HCT116 (cell line): ENCODE data around the gene MYH3. TPM values are rescaled to one million over a fixed set of nuclear protein-coding genes. Genes with fewer than 3 reads are reported as not detected.

Experiments
- ATAC-seq: fragments of 200-7000 bp; cut with Tn5 transposase; 2 replicates; pipeline ENCODE4 v1.9.1; 2020; ENCODE audit warnings: mild to moderate bottlenecking, moderate library complexity
- BruUV-seq: library from RNA; stranded (reverse); fragments of 400-500 nt; replicated peaks from 2 replicates; lab custom pipeline; 2021; lab: Mats Ljungman, UMichigan
- CTCF ChIA-PET: fragments of 300-600 bp; sonication (Branson Sonifier 250); formaldehyde crosslinking; loops from one replicate; lab custom pipeline; 2021; ENCODE audit warnings: antibody characterized with exemption; lab: Charles Lee
- POLR2A ChIA-PET: fragments of 300-600, 350-600 bp; sonication (Branson Sonifier 250); formaldehyde crosslinking; loops from one replicate; lab custom pipeline; 2021; ENCODE audit warnings: antibody characterized with exemption; lab: Charles Lee
- RAD21 ChIA-PET, 2 experiments: fragments of 300-600 bp; sonication (Branson Sonifier 250); formaldehyde crosslinking; loops; one replicate each; lab custom pipeline; 2023; ENCODE audit warnings: low total read pairs in 2 of 2; ENCODE audit not compliant: uncharacterized antibody in 2 of 2, unreplicated experiment in 2 of 2, low non-redundant PET in 1 of 2; lab: Charles Lee
- DNase-seq: peaks from one replicate; pipeline ENCODE4 v3.0.0-alpha.2; 2010; ENCODE audit warnings: low read depth, low spot score
- H2AFZ ChIP-seq: fragments of 200-600 bp; shearing (Covaris generic), sonication (generic); 2 replicates; pipeline ENCODE4 v1.6.1; 2017; ENCODE audit warnings: low read depth, mixed run types, mixed read lengths, antibody characterized with exemption, low read length; ENCODE audit not compliant: poor library complexity, severe bottlenecking
- H3K27ac ChIP-seq: 2 replicates; pipeline ENCODE4 v1.5.1; 2012; ENCODE audit warnings: low read depth, low read length
- H3K27me3 ChIP-seq: fragments of 200-600 bp; sonication (generic); 2 replicates; pipeline ENCODE4 v1.6.1; 2016; ENCODE audit warnings: mixed run types, low read length, mixed read lengths; ENCODE audit not compliant: insufficient read depth
- H3K36me3 ChIP-seq, 2 experiments: fragments of 200-500 bp in 1 of 2; fragments of 200-600 bp in 1 of 2; sonication (Bioruptor generic) in 1 of 2; sonication (generic) in 1 of 2; 2 replicates each; pipeline versions ENCODE4 v1.5.1 to v1.6.1; 2014 to 2016; ENCODE audit warnings: low read length in 2 of 2, inconsistent platforms in 1 of 2, mixed read lengths in 1 of 2, mixed run types in 1 of 2; ENCODE audit not compliant: insufficient read depth in 2 of 2, control insufficient read depth in 1 of 2
- H3K4me1 ChIP-seq, 2 experiments: fragments of 200-600 bp in 1 of 2; sonication (generic) in 1 of 2; 2 replicates each; pipeline versions ENCODE4 v1.5.1 to v1.6.1; 2012 to 2017; ENCODE audit warnings: low read length in 2 of 2, inconsistent platforms in 1 of 2, mild to moderate bottlenecking in 1 of 2, mixed read lengths in 1 of 2, mixed run types in 1 of 2, moderate library complexity in 1 of 2; ENCODE audit not compliant: insufficient read depth in 2 of 2, control insufficient read depth in 1 of 2
- H3K4me2 ChIP-seq: fragments of 200-600 bp; sonication (generic); 2 replicates; pipeline ENCODE4 v1.6.1; 2017; ENCODE audit warnings: mixed run types, low read length, mixed read lengths
- H3K4me3 ChIP-seq, 2 experiments: fragments of 200-600 bp in 1 of 2; sonication (generic) in 1 of 2; replicated peaks in 1 of 2; 2 replicates each; pipeline ENCODE4 v1.5.1; 2011 to 2016; ENCODE audit warnings: low read length in 2 of 2, control low read depth in 1 of 2, low read depth in 1 of 2, mild to moderate bottlenecking in 1 of 2, mixed read lengths in 1 of 2, mixed run types in 1 of 2
- H3K79me2 ChIP-seq: fragments of 200-600 bp; sonication (generic); 2 replicates; pipeline ENCODE4 v1.6.1; 2017; ENCODE audit warnings: mild to moderate bottlenecking, mixed run types, low read length, moderate library complexity, mixed read lengths; ENCODE audit not compliant: insufficient read depth
- H3K9ac ChIP-seq: fragments of 200-600 bp; sonication (generic); 2 replicates; pipeline ENCODE4 v1.6.1; 2016; ENCODE audit warnings: low read length, mixed read lengths
- H3K9me2 ChIP-seq: fragments of 200-600 bp; sonication (generic), shearing (Covaris generic); 2 replicates; pipeline ENCODE4 v1.6.1; 2017; ENCODE audit warnings: mixed run types, mild to moderate bottlenecking, moderate library complexity; ENCODE audit not compliant: insufficient read depth
- H3K9me3 ChIP-seq, 2 experiments: fragments of 200-500 bp in 1 of 2; fragments of 200-600 bp in 1 of 2; sonication (Bioruptor generic) in 1 of 2; sonication (generic) in 1 of 2; 2 replicates each; pipeline ENCODE4 v1.6.1; 2014 to 2017; ENCODE audit warnings: low read length in 2 of 2, mixed read lengths in 2 of 2, inconsistent platforms in 1 of 2, low read depth in 1 of 2, mild to moderate bottlenecking in 1 of 2, mixed run types in 1 of 2, moderate library complexity in 1 of 2; ENCODE audit not compliant: control insufficient read depth in 1 of 2, insufficient read depth in 1 of 2
- H4K20me1 ChIP-seq: fragments of 200-600 bp; sonication (generic), shearing (Covaris generic); 2 replicates; pipeline ENCODE4 v1.6.1; 2017; ENCODE audit warnings: mixed run types, mild to moderate bottlenecking, moderate library complexity; ENCODE audit not compliant: insufficient read depth
- CBX3 ChIP-seq: IDR thresholded peaks from 2 replicates; pipeline ENCODE4 v1.6.1; 2012; ENCODE audit warnings: low read depth
- EGR1 ChIP-seq: IDR thresholded peaks from 2 replicates; pipeline ENCODE4 v1.6.1; 2012; ENCODE audit warnings: low read depth
- ELF1 ChIP-seq: IDR thresholded peaks from 2 replicates; pipeline ENCODE4 v1.6.1; 2012; ENCODE audit warnings: low read depth, borderline replicate concordance
- EZH2 ChIP-seq: fragments of 200-600 bp; sonication (generic); IDR thresholded peaks from 2 replicates; pipeline ENCODE4 v1.6.1; 2017; ENCODE audit warnings: antibody characterized with exemption, mixed run types
- EZH2phosphoT487 ChIP-seq: fragments of 200-600 bp; IDR thresholded peaks from 2 replicates; pipeline ENCODE4 v1.6.1; 2018; ENCODE audit warnings: antibody characterized with exemption, borderline replicate concordance
- POLR2A ChIP-seq: IDR thresholded peaks from 2 replicates; pipeline ENCODE4 v1.7.0; 2011; ENCODE audit warnings: borderline replicate concordance; ENCODE audit not compliant: insufficient read depth, insufficient read length; ENCODE audit errors: extremely low read depth
- POLR2AphosphoS5 ChIP-seq: IDR thresholded peaks from 2 replicates; pipeline ENCODE4 v1.6.1; 2011; ENCODE audit warnings: mild to moderate bottlenecking, low read depth, low read length, moderate library complexity
- RAD21 ChIP-seq: IDR thresholded peaks from 2 replicates; pipeline ENCODE4 v1.6.1; 2012; ENCODE audit warnings: low read depth, mild to moderate bottlenecking
- SP1 ChIP-seq: IDR thresholded peaks from 2 replicates; pipeline ENCODE4 v1.6.1; 2012; ENCODE audit warnings: low read depth
- SRF ChIP-seq: IDR thresholded peaks from 2 replicates; pipeline ENCODE4 v1.6.1; 2012; ENCODE audit warnings: low read depth
- TCF7L2 ChIP-seq: IDR thresholded peaks from 2 replicates; pipeline ENCODE4 v1.7.0; 2011; ENCODE audit warnings: borderline replicate concordance, inconsistent platforms; ENCODE audit not compliant: insufficient read depth, insufficient read length; ENCODE audit errors: extremely low read depth
- YY1 ChIP-seq: IDR thresholded peaks from 2 replicates; pipeline ENCODE4 v1.6.1; 2011; ENCODE audit warnings: low read length, low read depth, moderate library complexity, mild to moderate bottlenecking; ENCODE audit not compliant: insufficient replicate concordance; ENCODE audit errors: extremely low read depth
- ZBTB33 ChIP-seq: IDR thresholded peaks from 2 replicates; pipeline ENCODE4 v1.6.1; 2011; ENCODE audit warnings: mild to moderate bottlenecking, low read length, moderate library complexity; ENCODE audit not compliant: insufficient replicate concordance; ENCODE audit errors: extremely low read depth
- ZFX ChIP-seq: fragments of 450-650 bp; IDR thresholded peaks from 2 replicates; pipeline ENCODE4 v1.6.1; 2017
- ZNF274 ChIP-seq: fragments of 200-500 bp; sonication (Bioruptor generic); IDR thresholded peaks from 2 replicates; pipeline ENCODE4 v1.6.1; 2014; ENCODE audit warnings: mild to moderate bottlenecking, low read depth, low read length, inconsistent platforms
- intact Hi-C: fragments of 100-400 bp; cut with micrococcal nuclease; formaldehyde crosslinking; loops from 2 replicates; pipeline ENCODE4 v1.10.0; 2022
- total RNA-seq: library from RNA; stranded (reverse); gene quantifications from one replicate; pipeline ENCODE4 v1.2.1, GENCODE V29; 2021; ENCODE audit not compliant: unreplicated experiment

MYH3 gene
- total RNA-seq, 1 experiment from 2014 or later: 1.6 TPM

- no TSS peak for BruUV-seq
- H3K27ac ChIP-seq: no peak overlapping the region
These were observed 36.3 kb downstream of the MYH3 start for GRCh38 chr17:10620823-10621222.

More at GRCh38 chr17:10620823-10621222, 36.3 kb downstream of the MYH3 start:
- Histone ChIP-seq H3K4me2 (no peak overlapping the region), H3K9me2 (no peaks in the 10 kb centered on the region)
- CTCF ChIA-PET: interaction anchor here (2.4 kb wide), 1 partner anchor 325 kb away, joined by 5 read pairs; no protein-coding TSS in a partner anchor
- intact Hi-C loops: no loop called here
- DNase-seq: no peak
- no peak for TF ChIP-seq YY1
- TF ChIP-seq ZFX: no peak
- no peak for TF ChIP-seq CBX3
- TF ChIP-seq EZH2: no peak
- TF ChIP-seq SP1: no peak
- TF ChIP-seq SRF: no peak
- no peak for TF ChIP-seq ZNF274
- TF ChIP-seq POLR2AphosphoS5: no peak
- no peak for TF ChIP-seq POLR2A
- no peak for TF ChIP-seq RAD21
- TF ChIP-seq EZH2phosphoT487: no peak
- no peak for TF ChIP-seq TCF7L2
- TF ChIP-seq ZBTB33: no peak
- TF ChIP-seq ELF1: no peak
- no peak for TF ChIP-seq EGR1
- TF ChIP-seq, all 23 proteins: peak for 0
- no peak overlapping the region for H3K4me3 ChIP-seq
- ChIA-PET RAD21 (no interaction called here), POLR2A (no interaction called here)
- H4K20me1 ChIP-seq: no peaks in the 10 kb centered on the region
- H2AFZ ChIP-seq: no peak overlapping the region
- no peaks in the 10 kb centered on the region for H3K79me2 ChIP-seq
- no peaks in the 10 kb centered on the region for H3K9me3 ChIP-seq
- H3K36me3 ChIP-seq: no peaks in the 10 kb centered on the region
- no peak for ATAC-seq
- peaks cover 0 to 5% of the 10 kb centered on the region in 2 experiments; a peak in 2 of 4 replicates for H3K4me1 ChIP-seq
- H3K27me3 ChIP-seq: no peaks in the 10 kb centered on the region
- no peak overlapping the region for H3K9ac ChIP-seq
